H1 (cell line): ENCODE results near the gene KRT14. TPM values are rescaled to one million over a fixed set of nuclear protein-coding genes. Genes with fewer than 3 reads are reported as not detected.

ENCODE experiments used
- ATF2 ChIP-seq: IDR thresholded peaks from 2 replicates; pipeline ENCODE4 v1.6.1; 2012; ENCODE audit warnings: low read length, inconsistent platforms
- CBX8 ChIP-seq: fragments of 300-800, 300-1000 bp; sonication (generic); IDR thresholded peaks from 2 replicates; pipeline ENCODE4 v1.7.1; 2016; ENCODE audit warnings: low read depth, low read length, borderline replicate concordance
- CHD7 ChIP-seq: fragments of 300-600 bp; sonication (generic); IDR thresholded peaks from 2 replicates; pipeline ENCODE4 v1.7.1; 2012; ENCODE audit warnings: low read length, moderate library complexity, mild to moderate bottlenecking, inconsistent platforms; ENCODE audit not compliant: insufficient replicate concordance
- HDAC2 ChIP-seq, 2 experiments: fragments of 300-600 bp in 1 of 2; sonication (generic) in 1 of 2; IDR thresholded peaks; 2 replicates each; pipeline ENCODE4 v1.6.1; 2011 to 2012; ENCODE audit warnings: low read depth in 2 of 2, low read length in 2 of 2, mild to moderate bottlenecking in 2 of 2, moderate library complexity in 2 of 2, borderline replicate concordance in 1 of 2, inconsistent platforms in 1 of 2
- NRF1 ChIP-seq: IDR thresholded peaks from 2 replicates; pipeline ENCODE4 v1.6.1; 2011; ENCODE audit warnings: mild to moderate bottlenecking, low read depth, low read length, improper control_type of control experiment
- RFX5 ChIP-seq: IDR thresholded peaks from 2 replicates; pipeline ENCODE4 v1.6.1; 2011; ENCODE audit warnings: low read depth, low read length, improper control_type of control experiment, borderline replicate concordance
- RXRA ChIP-seq: IDR thresholded peaks from 2 replicates; pipeline ENCODE4 v1.6.1; 2011; ENCODE audit warnings: low read depth, mild to moderate bottlenecking, low read length, moderate library complexity; ENCODE audit not compliant: insufficient read depth
- SP4 ChIP-seq: IDR thresholded peaks from 2 replicates; pipeline ENCODE4 v1.6.1; 2012; ENCODE audit warnings: low read length, inconsistent platforms
- polyA plus RNA-seq, 7 experiments: library from polyadenylated mRNA; depleted of rRNA in 3 of 7; stranded (reverse) in 5 of 7; unstranded in 2 of 7; fragments of >200 nt in 5 of 7; fragments of 200-250 nt in 2 of 7; gene quantifications; 1 replicate in 5 of 7; 2 replicates in 1 of 7; 4 replicates in 1 of 7; pipeline versions ENCODE4 v1.2.1 to v1.2.3, GENCODE V29; 2011 to 2013; ENCODE audit warnings: missing spikeins in 2 of 7, mixed read lengths in 2 of 7
- total RNA-seq: library from RNA; stranded (reverse); fragmentation: NEBNext Ultra II Directional; extraction: Animal tissue kit (Norgen Biotek cat#: 25700); gene quantifications from 2 replicates; pipeline ENCODE4 v1.2.1, GENCODE V29; 2021

Gene KRT14
- total and polyA plus RNA-seq, 2 of the 8 experiments (the other 6 are each of a cell fraction or from before 2014, with no cell fraction given): 0.35 TPM; not detected in 1

GRCh38 chr17:41593306-41593981, 6.7 kb upstream of the KRT14 start (continued):
- TF ChIP-seq HDAC2 (IDR thresholded peaks at IDR 0.05; ENCODE audit: borderline replicate concordance in 1 of 2, low read depth in 2 of 2, low read length in 2 of 2): no peak
- no peak for TF ChIP-seq RXRA
- TF ChIP-seq SP4: no peak
- TF ChIP-seq ATF2: no peak
- TF ChIP-seq RFX5: no peak
- no peak for TF ChIP-seq CHD7
- no peak for TF ChIP-seq NRF1
- no peak for TF ChIP-seq CBX8
